GM12864 (cell line): ENCODE results near the gene ERC1.

Source experiments
- DNase-seq: peaks from one replicate; pipeline ENCODE4 v3.0.0-alpha.2; 2011; ENCODE audit warnings: low read depth
- H3K4me3 ChIP-seq: 2 replicates; pipeline ENCODE4 v1.5.1; 2011; ENCODE audit warnings: mild to moderate bottlenecking, low read depth, low read length, control low read depth
- CTCF ChIP-seq: IDR thresholded peaks from 2 replicates; pipeline ENCODE4 v1.5.1; 2011; ENCODE audit warnings: low read depth, mild to moderate bottlenecking, moderate library complexity, low read length, control low read depth, inconsistent platforms; ENCODE audit errors: missing control alignments

Gene ERC1

DNA sequence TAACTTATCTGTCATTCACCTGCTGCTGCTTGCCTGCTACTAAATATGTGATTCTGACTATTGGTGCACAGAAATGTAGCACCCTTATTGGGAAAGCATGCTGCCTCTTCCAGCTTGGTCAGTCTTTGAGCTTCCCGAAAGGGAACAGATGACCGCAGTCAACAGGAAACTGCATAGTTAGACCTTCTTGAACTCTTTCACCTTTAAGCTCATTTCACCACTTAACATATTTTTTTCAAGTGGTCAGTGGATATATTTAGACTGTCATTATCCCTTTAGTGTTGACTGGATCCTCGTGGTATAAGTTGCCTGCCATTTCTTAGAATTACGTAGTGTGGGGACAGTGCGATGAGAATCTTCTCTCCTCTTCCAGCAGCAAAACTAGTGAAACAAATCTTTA lies 378.4 kb downstream of the ERC1 start:
- no peak for DNase-seq
- H3K4me3 ChIP-seq = no peak overlapping the region
- no peak for TF ChIP-seq CTCF

DNA sequence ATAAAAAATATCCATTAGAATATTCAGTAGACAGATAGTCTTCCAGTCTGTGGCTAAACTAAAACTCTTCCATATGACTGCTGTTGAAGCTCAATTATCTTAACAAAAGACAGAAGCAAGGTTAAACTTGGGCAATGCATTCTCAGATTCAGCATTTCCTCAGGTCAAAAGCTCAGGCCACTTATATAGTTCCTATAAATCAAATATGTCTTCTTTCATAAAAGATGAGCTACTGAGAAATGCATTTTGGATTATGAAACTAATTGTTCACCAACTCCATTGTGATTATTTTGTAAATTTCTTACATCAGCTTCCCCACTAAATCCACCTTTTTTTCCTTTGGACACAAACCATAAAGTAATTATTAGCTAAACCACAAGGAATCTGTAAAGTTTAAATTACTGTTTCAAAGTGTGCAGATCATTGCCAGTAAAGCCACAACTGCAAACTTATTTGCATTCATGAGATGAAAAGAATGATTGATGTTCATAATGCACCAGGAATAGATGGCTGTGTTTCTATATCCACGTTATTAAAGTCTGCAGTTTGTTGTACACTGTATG lies 379.0 kb downstream of the ERC1 start:
- H3K4me3 ChIP-seq = no peak overlapping the region
- no peak for TF ChIP-seq CTCF
- DNase-seq = no peak

- TF ChIP-seq CTCF = no peak
- no peak for DNase-seq
- no peak overlapping the region for H3K4me3 ChIP-seq
These were observed 383.1 kb downstream of the ERC1 start for GRCh38 chr12:1373901-1374735.

DNA sequence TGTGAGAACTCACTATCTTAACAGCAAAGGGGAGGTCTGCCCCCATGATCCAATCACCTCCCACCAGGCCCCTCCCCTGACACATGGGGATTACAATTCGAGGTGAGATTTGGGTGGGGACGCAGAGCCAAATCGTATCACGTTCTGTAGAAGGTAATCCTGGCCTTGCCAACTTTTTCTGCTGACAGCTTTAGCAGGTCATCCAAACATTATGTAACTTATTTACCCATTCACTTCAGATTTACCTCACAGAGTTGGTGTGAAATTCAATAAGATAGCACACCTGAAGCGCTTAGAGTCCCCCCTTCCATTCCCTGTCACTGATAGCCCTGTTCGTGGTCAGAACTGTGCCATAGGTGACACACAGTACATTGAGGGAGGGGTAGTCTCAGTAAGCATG lies 384.3 kb downstream of the ERC1 start:
- DNase-seq = no peak
- no peak for TF ChIP-seq CTCF
- H3K4me3 ChIP-seq = no peak overlapping the region

GRCh38 chr12:1377117-1377516 lies 386.1 kb downstream of the ERC1 start:
- no peak for TF ChIP-seq CTCF

GRCh38 chr12:1377681-1378080 lies 386.7 kb downstream of the ERC1 start:
- TF ChIP-seq CTCF = no peak
- H3K4me3 ChIP-seq = no peak overlapping the region
- DNase-seq = no peak

More at GRCh38 chr12:1377117-1377516, 386.1 kb downstream of the ERC1 start:
- H3K4me3 ChIP-seq = no peak overlapping the region
- DNase-seq = no peak
